Neural cell (in vitro differentiated cells): ENCODE data around the gene GSTCD. TPM values are rescaled to one million over a fixed set of nuclear protein-coding genes. Genes with fewer than 3 reads are reported as not detected.

ENCODE experiments used
- H2AFZ ChIP-seq: fragments of 200-600, 300-800 bp; sonication (generic), shearing (Covaris generic); 2 replicates; pipeline ENCODE4 v1.6.0; 2014; ENCODE audit warnings: low read depth, mild to moderate bottlenecking, antibody characterized with exemption, low read length, moderate library complexity
- H3F3A ChIP-seq: fragments of 200-600 bp; shearing (Covaris generic); 2 replicates; pipeline ENCODE4 v1.6.1; 2016; ENCODE audit warnings: mild to moderate bottlenecking, moderate library complexity, mixed read lengths, antibody characterized with exemption, low read length; ENCODE audit not compliant: insufficient read depth, poor library complexity, severe bottlenecking
- H3K27ac ChIP-seq: fragments of 200-600, 300-800 bp; sonication (generic), shearing (Covaris generic); 2 replicates; pipeline ENCODE4 v1.5.1; 2014; ENCODE audit warnings: mild to moderate bottlenecking, low read length, moderate library complexity
- H3K27me3 ChIP-seq: fragments of 300-800, 200-600 bp; sonication (generic), shearing (Covaris generic); 2 replicates; pipeline ENCODE4 v1.6.0; 2014; ENCODE audit warnings: mild to moderate bottlenecking, low read depth, low read length, moderate library complexity; ENCODE audit not compliant: insufficient read depth
- H3K36me3 ChIP-seq: fragments of 300-800, 200-600 bp; sonication (generic), shearing (Covaris generic); 2 replicates; pipeline ENCODE4 v1.5.1; 2014; ENCODE audit warnings: mild to moderate bottlenecking, antibody characterized with exemption, low read length, moderate library complexity; ENCODE audit not compliant: insufficient read depth
- H3K4me2 ChIP-seq: fragments of 300-800, 200-600 bp; sonication (generic), shearing (Covaris generic); 2 replicates; pipeline ENCODE4 v1.6.0; 2014; ENCODE audit warnings: mild to moderate bottlenecking, low read length
- H3K4me3 ChIP-seq: fragments of 300-800, 200-600 bp; sonication (generic), shearing (Covaris generic); 2 replicates; pipeline ENCODE4 v1.5.1; 2014; ENCODE audit warnings: mild to moderate bottlenecking, low read length, moderate library complexity
- H3K79me2 ChIP-seq: fragments of 200-600 bp; shearing (Covaris generic); replicated peaks from 2 replicates; pipeline ENCODE4 v1.6.0; 2014; ENCODE audit warnings: mild to moderate bottlenecking, low read length, moderate library complexity; ENCODE audit not compliant: insufficient read depth
- H3K9ac ChIP-seq: fragments of 300-800, 200-600 bp; sonication (generic), shearing (Covaris generic); 2 replicates; pipeline ENCODE4 v1.6.1; 2016; ENCODE audit warnings: mild to moderate bottlenecking, low read length, mixed read lengths
- H3K9me2 ChIP-seq: fragments of 200-600 bp; shearing (Covaris generic); 2 replicates; pipeline ENCODE4 v1.6.1; 2016; ENCODE audit warnings: mild to moderate bottlenecking, low read length, mixed read lengths; ENCODE audit not compliant: insufficient read depth
- H3K9me3 ChIP-seq: fragments of 200-600, 300-800 bp; sonication (generic), shearing (Covaris generic); 2 replicates; pipeline ENCODE4 v1.6.1; 2016; ENCODE audit warnings: mild to moderate bottlenecking, mixed run types, low read length, moderate library complexity, mixed read lengths
- H4K20me1 ChIP-seq: fragments of 200-600 bp; shearing (Covaris generic); 2 replicates; pipeline ENCODE4 v1.6.1; 2016; ENCODE audit warnings: mild to moderate bottlenecking, mixed run types; ENCODE audit not compliant: insufficient read depth
- EP300 ChIP-seq: fragments of 450-650 bp; conservative IDR thresholded peaks from 2 replicates; pipeline ENCODE4 v1.6.1; 2014; ENCODE audit warnings: antibody characterized with exemption, mild to moderate bottlenecking, moderate library complexity; ENCODE audit not compliant: poor library complexity, severe bottlenecking
- EZH2 ChIP-seq: fragments of 200-600, 300-800 bp; shearing (Covaris generic), sonication (generic); IDR thresholded peaks from 2 replicates; pipeline ENCODE4 v1.6.1; 2014; ENCODE audit warnings: antibody characterized with exemption, low read length, borderline replicate concordance, mild to moderate bottlenecking; ENCODE audit not compliant: insufficient read depth, poor library complexity, severe bottlenecking
- MXI1 ChIP-seq: fragments of 450-650 bp; conservative IDR thresholded peaks from 2 replicates; pipeline ENCODE4 v1.6.1; 2014; ENCODE audit warnings: antibody characterized with exemption, mild to moderate bottlenecking; ENCODE audit not compliant: poor library complexity, severe bottlenecking
- POLR2AphosphoS5 ChIP-seq: IDR thresholded peaks from 2 replicates; pipeline ENCODE4 v1.6.1; 2012
- RAD21 ChIP-seq: fragments of 450-650 bp; conservative IDR thresholded peaks from 2 replicates; pipeline ENCODE4 v1.6.1; 2014; ENCODE audit warnings: antibody characterized with exemption, mild to moderate bottlenecking, moderate library complexity
- SMC3 ChIP-seq: fragments of 450-650 bp; conservative IDR thresholded peaks from 2 replicates; pipeline ENCODE4 v1.6.1; 2014; ENCODE audit warnings: antibody characterized with exemption, mild to moderate bottlenecking, moderate library complexity; ENCODE audit not compliant: poor library complexity
- TAF1 ChIP-seq: IDR thresholded peaks from 2 replicates; pipeline ENCODE4 v1.6.1; 2012; ENCODE audit warnings: low read depth
- polyA plus RNA-seq: library from polyadenylated mRNA; depleted of rRNA; stranded (reverse); fragments of >200 nt; gene quantifications from 2 replicates; pipeline ENCODE4 v1.2.3, GENCODE V29; 2014
- TF ChIP-seq, protein P1 (sequence below): fragments of 450-650 bp; IDR thresholded peaks from 2 replicates; pipeline ENCODE4 v1.5.1; 2014; ENCODE audit warnings: antibody characterized with exemption, mild to moderate bottlenecking, moderate library complexity; ENCODE audit not compliant: poor library complexity, severe bottlenecking
- TF ChIP-seq, protein P2 (sequence below): IDR thresholded peaks from 2 replicates; pipeline ENCODE4 v1.6.1; 2012; ENCODE audit warnings: borderline replicate concordance

The GSTCD gene
- polyA plus RNA-seq, 1 donor from 2014 or later = 15.1 TPM

DNA sequence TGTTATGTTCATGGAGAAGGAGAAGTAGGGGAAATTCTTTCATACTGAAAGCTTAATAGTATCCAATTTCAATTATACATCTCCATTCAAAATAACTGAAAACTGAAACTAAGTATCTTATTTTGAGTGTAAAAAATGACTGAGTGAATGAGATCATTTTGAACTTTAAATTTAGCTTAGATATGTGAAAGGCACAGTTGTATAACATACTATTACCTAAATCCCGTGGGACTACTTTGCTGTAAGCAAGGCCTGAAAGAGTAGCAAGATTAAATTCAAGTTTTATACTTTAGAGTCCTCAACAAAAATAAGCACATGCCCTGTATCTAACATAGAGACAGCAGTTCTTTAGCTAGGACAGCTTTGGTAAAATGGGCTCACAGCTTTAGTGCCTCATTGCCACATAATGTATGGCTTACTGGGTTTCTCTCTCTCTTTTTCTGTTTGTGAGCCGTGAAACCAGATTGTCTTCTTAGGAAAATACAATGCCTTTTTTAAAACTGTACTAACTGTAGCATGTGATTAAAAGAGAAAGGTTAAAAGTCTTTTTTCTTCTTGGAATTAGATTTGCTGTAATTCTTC lies 43.2 kb downstream of the GSTCD start:
- Histone ChIP-seq H3F3A (no peaks in the 10 kb centered on the region), H3K27me3 (no peaks in the 10 kb centered on the region), H2AFZ (no peak overlapping the region), H3K27ac (no peak overlapping the region), H3K9me2 (no peaks in the 10 kb centered on the region), H4K20me1 (no peaks in the 10 kb centered on the region), H3K9me3 (no peaks in the 10 kb centered on the region), H3K79me2 (no peaks in the 10 kb centered on the region), H3K36me3 (no peaks in the 10 kb centered on the region), H3K4me2 (no peak overlapping the region), H3K4me3 (no peak overlapping the region), H3K9ac (no peak overlapping the region)
- TF ChIP-seq POLR2AphosphoS5 = no peak
- TF ChIP-seq, protein P1, sequence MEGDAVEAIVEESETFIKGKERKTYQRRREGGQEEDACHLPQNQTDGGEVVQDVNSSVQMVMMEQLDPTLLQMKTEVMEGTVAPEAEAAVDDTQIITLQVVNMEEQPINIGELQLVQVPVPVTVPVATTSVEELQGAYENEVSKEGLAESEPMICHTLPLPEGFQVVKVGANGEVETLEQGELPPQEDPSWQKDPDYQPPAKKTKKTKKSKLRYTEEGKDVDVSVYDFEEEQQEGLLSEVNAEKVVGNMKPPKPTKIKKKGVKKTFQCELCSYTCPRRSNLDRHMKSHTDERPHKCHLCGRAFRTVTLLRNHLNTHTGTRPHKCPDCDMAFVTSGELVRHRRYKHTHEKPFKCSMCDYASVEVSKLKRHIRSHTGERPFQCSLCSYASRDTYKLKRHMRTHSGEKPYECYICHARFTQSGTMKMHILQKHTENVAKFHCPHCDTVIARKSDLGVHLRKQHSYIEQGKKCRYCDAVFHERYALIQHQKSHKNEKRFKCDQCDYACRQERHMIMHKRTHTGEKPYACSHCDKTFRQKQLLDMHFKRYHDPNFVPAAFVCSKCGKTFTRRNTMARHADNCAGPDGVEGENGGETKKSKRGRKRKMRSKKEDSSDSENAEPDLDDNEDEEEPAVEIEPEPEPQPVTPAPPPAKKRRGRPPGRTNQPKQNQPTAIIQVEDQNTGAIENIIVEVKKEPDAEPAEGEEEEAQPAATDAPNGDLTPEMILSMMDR = no peak
- TF ChIP-seq, protein P2, sequence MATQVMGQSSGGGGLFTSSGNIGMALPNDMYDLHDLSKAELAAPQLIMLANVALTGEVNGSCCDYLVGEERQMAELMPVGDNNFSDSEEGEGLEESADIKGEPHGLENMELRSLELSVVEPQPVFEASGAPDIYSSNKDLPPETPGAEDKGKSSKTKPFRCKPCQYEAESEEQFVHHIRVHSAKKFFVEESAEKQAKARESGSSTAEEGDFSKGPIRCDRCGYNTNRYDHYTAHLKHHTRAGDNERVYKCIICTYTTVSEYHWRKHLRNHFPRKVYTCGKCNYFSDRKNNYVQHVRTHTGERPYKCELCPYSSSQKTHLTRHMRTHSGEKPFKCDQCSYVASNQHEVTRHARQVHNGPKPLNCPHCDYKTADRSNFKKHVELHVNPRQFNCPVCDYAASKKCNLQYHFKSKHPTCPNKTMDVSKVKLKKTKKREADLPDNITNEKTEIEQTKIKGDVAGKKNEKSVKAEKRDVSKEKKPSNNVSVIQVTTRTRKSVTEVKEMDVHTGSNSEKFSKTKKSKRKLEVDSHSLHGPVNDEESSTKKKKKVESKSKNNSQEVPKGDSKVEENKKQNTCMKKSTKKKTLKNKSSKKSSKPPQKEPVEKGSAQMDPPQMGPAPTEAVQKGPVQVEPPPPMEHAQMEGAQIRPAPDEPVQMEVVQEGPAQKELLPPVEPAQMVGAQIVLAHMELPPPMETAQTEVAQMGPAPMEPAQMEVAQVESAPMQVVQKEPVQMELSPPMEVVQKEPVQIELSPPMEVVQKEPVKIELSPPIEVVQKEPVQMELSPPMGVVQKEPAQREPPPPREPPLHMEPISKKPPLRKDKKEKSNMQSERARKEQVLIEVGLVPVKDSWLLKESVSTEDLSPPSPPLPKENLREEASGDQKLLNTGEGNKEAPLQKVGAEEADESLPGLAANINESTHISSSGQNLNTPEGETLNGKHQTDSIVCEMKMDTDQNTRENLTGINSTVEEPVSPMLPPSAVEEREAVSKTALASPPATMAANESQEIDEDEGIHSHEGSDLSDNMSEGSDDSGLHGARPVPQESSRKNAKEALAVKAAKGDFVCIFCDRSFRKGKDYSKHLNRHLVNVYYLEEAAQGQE = no peak
- no peak for TF ChIP-seq MXI1
- TF ChIP-seq RAD21 = no peak
- TF ChIP-seq EZH2 = no peak
- no peak for TF ChIP-seq TAF1
- no peak for TF ChIP-seq SMC3
- no peak for TF ChIP-seq EP300

DNA sequence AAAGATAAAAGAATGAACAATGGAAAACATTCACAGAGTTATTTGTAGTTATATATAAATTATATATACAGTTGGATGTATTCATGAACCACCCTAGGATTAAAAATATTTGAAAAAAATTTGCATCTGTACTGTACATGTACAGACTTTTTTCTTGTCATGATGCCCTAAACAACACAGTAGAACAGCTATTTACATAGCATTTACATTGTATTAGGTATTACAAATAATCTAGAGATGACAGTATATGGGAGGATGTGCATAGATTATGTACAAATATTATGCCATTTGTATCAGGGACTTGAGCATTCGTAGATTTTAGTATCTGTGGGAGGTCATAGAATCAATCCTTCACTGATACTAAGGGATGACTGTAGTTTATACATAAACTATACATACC lies 44.8 kb downstream of the GSTCD start:
- no peak overlapping the region for H3K4me2 ChIP-seq
- no peak overlapping the region for H3K27ac ChIP-seq
- no peaks in the 10 kb centered on the region for H4K20me1 ChIP-seq
- H3K9ac ChIP-seq = no peak overlapping the region
- no peaks in the 10 kb centered on the region for H3K79me2 ChIP-seq
- H3K36me3 ChIP-seq = no peaks in the 10 kb centered on the region
- no peaks in the 10 kb centered on the region for H3F3A ChIP-seq
- no peaks in the 10 kb centered on the region for H3K27me3 ChIP-seq
- TF ChIP-seq POLR2AphosphoS5 = no peak
- TF ChIP-seq RAD21 = no peak
- no peak for TF ChIP-seq TAF1
- TF ChIP-seq SMC3 = no peak
- TF ChIP-seq, protein P1 = no peak
- no peak for TF ChIP-seq MXI1
- no peak for TF ChIP-seq EP300
- TF ChIP-seq, protein P2 = no peak
- TF ChIP-seq EZH2 = no peak
- H3K9me3 ChIP-seq = no peaks in the 10 kb centered on the region
- H3K9me2 ChIP-seq = no peaks in the 10 kb centered on the region
- H3K4me3 ChIP-seq = no peak overlapping the region
- H2AFZ ChIP-seq = no peak overlapping the region
